ENCODE data around the gene ENTPD1.
"Not testable (repeated sequence)": the region's sequence is repeated elsewhere in the genome, so short reads cannot be mapped to it uniquely, and the experiment has no call there.

Gene ENTPD1

GRCh38 chr10:95742962-95743535 lies 12.9 kb upstream of the ENTPD1 start:
- no peak overlapping the region for H3K27ac Mint-ChIP-seq
- ATAC-seq (no peak), DNase-seq (no peak)
- no peak overlapping the region for H3K4me3 Mint-ChIP-seq
- no peaks in the 10 kb centered on the region for H3K9me3 Mint-ChIP-seq
- H3K4me1 Mint-ChIP-seq, result peaks cover 7% of the 10 kb centered on the region
- peaks cover 17% of the 10 kb centered on the region for H3K27me3 Mint-ChIP-seq

- Mint-ChIP-seq H3K4me3 (no peak overlapping the region), H3K27ac (no peak overlapping the region), H3K9me3 (no peaks in the 10 kb centered on the region), H3K27me3 (peaks cover 19% of the 10 kb centered on the region), H3K4me1 (no peaks in the 10 kb centered on the region)
- DNase-seq (no peak), ATAC-seq (no peak)
Measured at GRCh38 chr10:95745501-95745900, 10.5 kb upstream of the ENTPD1 start.

GRCh38 chr10:95748349-95748748 lies 7.6 kb upstream of the ENTPD1 start:
- Mint-ChIP-seq H3K27me3 (peaks cover 32% of the 10 kb centered on the region), H3K4me3 (no peak overlapping the region)
- ATAC-seq, result no peak

GRCh38 chr10:95755511-95756004 lies 405 bp upstream of the ENTPD1 start:
- DNase-seq (no peak), ATAC-seq (no peak)
- H3K9me3 Mint-ChIP-seq, result no peaks in the 10 kb centered on the region
- H3K27me3 Mint-ChIP-seq, result peaks cover 37% of the 10 kb centered on the region
- H3K27ac Mint-ChIP-seq, result peak overlapping the region in 1 of 2 donors; percentile 73
- H3K4me3 Mint-ChIP-seq, result peak overlapping the region; percentile 53 to 71
- H3K4me1 Mint-ChIP-seq, result peaks cover 32% of the 10 kb centered on the region

More at GRCh38 chr10:95748349-95748748, 7.6 kb upstream of the ENTPD1 start:
- DNase-seq, result no peak
- no peaks in the 10 kb centered on the region for H3K9me3 Mint-ChIP-seq
- no peak overlapping the region for H3K27ac Mint-ChIP-seq
- no peaks in the 10 kb centered on the region for H3K4me1 Mint-ChIP-seq

GRCh38 chr10:95756809-95757684 lies 1.1 kb downstream of the ENTPD1 start:
- Mint-ChIP-seq H3K27me3 (peaks cover 26% of the 10 kb centered on the region), H3K9me3 (no peaks in the 10 kb centered on the region), H3K4me1 (peaks cover 38% of the 10 kb centered on the region), H3K4me3 (peak overlapping the region; percentile 27 to 33), H3K27ac (peak overlapping the region in 1 of 2 donors; percentile 12)
- DNase-seq (no peak), ATAC-seq (no peak)

- Mint-ChIP-seq H3K9me3 (no peaks in the 10 kb centered on the region), H3K27ac (peak overlapping the region in 1 of 2 donors; percentile 40), H3K27me3 (peaks cover 24% of the 10 kb centered on the region), H3K4me3 (peak overlapping the region in 1 of 2 donors; percentile 19), H3K4me1 (peaks cover 38% of the 10 kb centered on the region)
- DNase-seq (peak; percentile 5 to 29), ATAC-seq (peak; percentile 80)
Measured at GRCh38 chr10:95758351-95759025, 2.5 kb downstream of the ENTPD1 start.

- Mint-ChIP-seq H3K9me3 (no peaks in the 10 kb centered on the region), H3K4me1 (peaks cover 35% of the 10 kb centered on the region), H3K27me3 (peaks cover 20% of the 10 kb centered on the region), H3K4me3 (peak overlapping the region in 1 of 2 donors; percentile 17), H3K27ac (peak overlapping the region in 1 of 2 donors; percentile 31)
- no peak for DNase-seq
- no peak for ATAC-seq
Measured at GRCh38 chr10:95759233-95759826, 3.4 kb downstream of the ENTPD1 start.

GRCh38 chr10:95761939-95762492 lies 6.1 kb downstream of the ENTPD1 start:
- Mint-ChIP-seq H3K4me3 (no peak overlapping the region), H3K4me1 (peaks cover 17% of the 10 kb centered on the region), H3K9me3 (no peaks in the 10 kb centered on the region), H3K27ac (no peak overlapping the region), H3K27me3 (no peaks in the 10 kb centered on the region)
- DNase-seq (no peak), ATAC-seq (no peak)

GRCh38 chr10:95767884-95768556 lies 12.1 kb downstream of the ENTPD1 start:
- no peaks in the 10 kb centered on the region for H3K9me3 Mint-ChIP-seq
- H3K27ac Mint-ChIP-seq, result no peak overlapping the region
- no peak for DNase-seq
- peaks cover 6% of the 10 kb centered on the region for H3K4me1 Mint-ChIP-seq
- ATAC-seq, result no peak
- H3K27me3 Mint-ChIP-seq, result no peaks in the 10 kb centered on the region
- H3K4me3 Mint-ChIP-seq, result no peak overlapping the region

- Mint-ChIP-seq H3K4me1 (peaks cover 6% of the 10 kb centered on the region), H3K27me3 (no peaks in the 10 kb centered on the region), H3K4me3 (no peak overlapping the region), H3K9me3 (no peaks in the 10 kb centered on the region), H3K27ac (no peak overlapping the region)
- no peak for DNase-seq
- no peak for ATAC-seq
Measured at GRCh38 chr10:95770084-95770720, 14.2 kb downstream of the ENTPD1 start.

GRCh38 chr10:95773454-95773853 lies 17.5 kb downstream of the ENTPD1 start:
- not testable (repeated sequence) for H3K4me3 Mint-ChIP-seq, DNase-seq, H3K27ac Mint-ChIP-seq, ATAC-seq, H3K9me3 Mint-ChIP-seq, H3K4me1 Mint-ChIP-seq
- H3K27me3 Mint-ChIP-seq, result peaks cover 10% of the 10 kb centered on the region

- not testable (repeated sequence) for H3K4me1 Mint-ChIP-seq, DNase-seq, ATAC-seq, H3K4me3 Mint-ChIP-seq, H3K27ac Mint-ChIP-seq, H3K9me3 Mint-ChIP-seq
- peaks cover 32% of the 10 kb centered on the region for H3K27me3 Mint-ChIP-seq
Measured at GRCh38 chr10:95777638-95778037, 21.7 kb downstream of the ENTPD1 start.

GRCh38 chr10:95782318-95782717 lies 26.4 kb downstream of the ENTPD1 start:
- H3K9me3 Mint-ChIP-seq, result no peaks in the 10 kb centered on the region
- no peak overlapping the region for H3K4me3 Mint-ChIP-seq
- peaks cover 38% of the 10 kb centered on the region for H3K4me1 Mint-ChIP-seq
- DNase-seq (no peak), ATAC-seq (no peak)
- peaks cover 33% of the 10 kb centered on the region for H3K27me3 Mint-ChIP-seq
- H3K27ac Mint-ChIP-seq, result no peak overlapping the region

GRCh38 chr10:95783741-95784140 lies 27.8 kb downstream of the ENTPD1 start:
- no peak for ATAC-seq
- H3K4me1 Mint-ChIP-seq, result peaks cover 38% of the 10 kb centered on the region

More at GRCh38 chr10:95783741-95784140, 27.8 kb downstream of the ENTPD1 start:
- no peak overlapping the region for H3K27ac Mint-ChIP-seq
- no peaks in the 10 kb centered on the region for H3K9me3 Mint-ChIP-seq
- no peak for DNase-seq
- H3K27me3 Mint-ChIP-seq, result peaks cover 27% of the 10 kb centered on the region
- no peak overlapping the region for H3K4me3 Mint-ChIP-seq

Measured in stimulated activated naive CD8-positive, alpha-beta T cell treated with anti-CD3 and anti-CD28 coated beads, Interleukin-15, amount 100 ng/mL, for 72 hours (primary cell).